ENCODE data around the gene MYT1. TPM values are rescaled to one million over a fixed set of nuclear protein-coding genes. Genes with fewer than 3 reads are reported as not detected.

Gene MYT1
- total and polyA plus RNA-seq, 2 of the 13 experiments (the other 11 are each of a cell fraction or from before 2014, with no cell fraction given), result 0.58 to 2.5 TPM

GRCh38 chr20:64236137-64237088 lies 72.2 kb downstream of the MYT1 start (continued):
- TF ChIP-seq GATAD1 (CRISPR knock-in tag; IDR thresholded peaks at IDR 0.05) (peak; percentile 52), ZFY (CRISPR knock-in tag; IDR thresholded peaks at IDR 0.05) (peak; percentile 13; the same call in 1 of the 2 replicates), GPN1 (CRISPR knock-in tag; IDR thresholded peaks at IDR 0.05; ENCODE audit: borderline replicate concordance) (no peak), SMC3 (IDR thresholded peaks at IDR 0.05; ENCODE audit: low read length) (no peak; the same call in 1 of the 2 replicates), ZNF326 (CRISPR knock-in tag; IDR thresholded peaks at IDR 0.05; ENCODE audit: borderline replicate concordance) (no peak), ZNF280D (CRISPR knock-in tag; IDR thresholded peaks at IDR 0.05) (peak; percentile 93), CHD2 (IDR thresholded peaks at IDR 0.05; ENCODE audit: low read depth, low read length) (no peak), SKIL (CRISPR knock-in tag; IDR thresholded peaks at IDR 0.05; ENCODE audit: borderline replicate concordance) (peak; percentile 80; the same call in 1 of the 2 replicates), ZBTB44 (CRISPR knock-in tag; IDR thresholded peaks at IDR 0.05) (no peak), NFYB (CRISPR knock-in tag; IDR thresholded peaks at IDR 0.05) (no peak), FLYWCH1 (CRISPR knock-in tag; IDR thresholded peaks at IDR 0.05) (no peak), MAFF (IDR thresholded peaks at IDR 0.05; ENCODE audit: low read depth, low read length) (no peak), NFKBIZ (CRISPR knock-in tag; IDR thresholded peaks at IDR 0.05) (no peak; the same call in 1 of the 2 replicates), MED13 (CRISPR knock-in tag; IDR thresholded peaks at IDR 0.05) (no peak), PRDM4 (CRISPR knock-in tag; IDR thresholded peaks at IDR 0.05; ENCODE audit: borderline replicate concordance) (no peak), SPEN (CRISPR knock-in tag; IDR thresholded peaks at IDR 0.05; ENCODE audit: low read depth) (no peak)

Data from HepG2 (cell line).